Sigmoid colon (tissue), 7 donors: ENCODE results near the gene KCNJ1. TPM values are rescaled to one million over a fixed set of nuclear protein-coding genes. Genes with fewer than 3 reads are reported as not detected.

Experiments
- DNase-seq: peaks from one replicate; pipeline ENCODE4 v3.0.0-alpha.2; 2019
- H3K27ac ChIP-seq, 4 donors: fragments of 200-600 bp; sonication (generic); one replicate each; pipeline ENCODE4 v1.5.1; 2016 to 2019; ENCODE audit warnings: mild to moderate bottlenecking in 1 of 4
- H3K27me3 ChIP-seq, 3 donors: fragments of 200-600 bp; sonication (generic); one replicate each; pipeline ENCODE4 v1.5.1; 2019; ENCODE audit warnings: mild to moderate bottlenecking in 1 of 3
- H3K36me3 ChIP-seq, 4 donors: fragments of 200-600 bp; sonication (generic); one replicate each; pipeline ENCODE4 v1.5.1; 2016 to 2019
- H3K4me1 ChIP-seq, 4 donors: fragments of 200-600 bp; sonication (generic); one replicate each; pipeline ENCODE4 v1.5.1; 2017 to 2019
- H3K4me3 ChIP-seq, 4 donors: fragments of 200-600 bp; sonication (generic); one replicate each; pipeline ENCODE4 v1.5.1; 2017 to 2019; ENCODE audit warnings: mild to moderate bottlenecking in 2 of 4, moderate library complexity in 1 of 4
- H3K9me3 ChIP-seq, 4 donors: fragments of 200-600 bp in 3 of 4; sonication (generic) in 3 of 4; one replicate each; pipeline versions ENCODE4 v1.5.1 to v1.6.1; 2013 to 2019
- CTCF ChIP-seq, 4 experiments: fragments of 450-650 bp in 3 of 4; fragments of 200-600 bp in 1 of 4; IDR thresholded peaks; one replicate each; pipeline ENCODE4 v1.5.1; 2016 to 2019; ENCODE audit warnings: antibody characterized with exemption in 4 of 4, mild to moderate bottlenecking in 3 of 4, moderate library complexity in 2 of 4
- EP300 ChIP-seq, 4 donors: sonication (generic); formaldehyde crosslinking; IDR thresholded peaks; one replicate each; pipeline ENCODE4 v1.6.1; 2017; ENCODE audit warnings: antibody characterized with exemption in 4 of 4
- POLR2A ChIP-seq, 2 donors: fragments of 450-650 bp; IDR thresholded peaks; one replicate each; pipeline ENCODE4 v1.6.1; 2016; ENCODE audit warnings: antibody characterized with exemption in 2 of 2, mild to moderate bottlenecking in 2 of 2, moderate library complexity in 2 of 2
- POLR2AphosphoS5 ChIP-seq, 4 donors: sonication (generic); formaldehyde crosslinking; IDR thresholded peaks; one replicate each; pipeline ENCODE4 v1.6.1; 2017; ENCODE audit warnings: antibody characterized with exemption in 4 of 4
- WGBS, 2 donors: extraction: QIAGEN DNeasy Blood & Tissue Kit; methylation state at CpG; one replicate each; pipeline ENCODE4 v1.1.7; 2013; 5-methylcytosine and 5-hydroxymethylcytosine counted together
- intact Hi-C: fragments of 100-400 bp; cut with DNase I; formaldehyde crosslinking; loops from one replicate; pipeline ENCODE4 v1.15.1; 2023
- polyA plus RNA-seq, 3 donors: library from polyadenylated mRNA; stranded (reverse); fragments of 200-250 nt; gene quantifications; one replicate each; pipeline ENCODE4 v1.2.3, GENCODE V29; 2013
- total RNA-seq, 4 donors: library from RNA; depleted of rRNA; stranded (reverse); fragments of >200 nt; gene quantifications; one replicate each; pipeline ENCODE4 v1.1.0, GENCODE V29; 2016
- donor health status: healthy with polysubstance abuse.
- donor health status: Bipolar disorder and iron deficiency.
- donor health status: healthy.

Gene KCNJ1
- total and polyA plus RNA-seq, 7 donors = 0.81 TPM; not detected in 6

GRCh38 chr11:128825050-128825784, 41.9 kb downstream of the KCNJ1 start:
- whole genome bisulfite sequencing, 2 donors = 92 to 93% methylated on average over 20 of the region's 20 CpGs
- intact Hi-C loops = no loop called here
- no peaks in the 10 kb centered on the region for H3K9me3 ChIP-seq
- no peak for DNase-seq
- H3K36me3 ChIP-seq = no peaks in the 10 kb centered on the region
- H3K27me3 ChIP-seq = peaks cover 0 to 12% (median 7%) of the 10 kb centered on the region in 3 donors
- H3K27ac ChIP-seq = no peak overlapping the region
- H3K4me3 ChIP-seq = no peak overlapping the region
- H3K4me1 ChIP-seq = peaks cover 0 to 8% (median 5%) of the 10 kb centered on the region in 4 donors
- TF ChIP-seq POLR2AphosphoS5 (IDR thresholded peaks at IDR 0.05) (no peak), CTCF (IDR thresholded peaks at IDR 0.05) (no peak), EP300 (IDR thresholded peaks at IDR 0.05) (no peak), POLR2A (IDR thresholded peaks at IDR 0.05) (no peak)

GRCh38 chr11:128824191-128825049, 42.7 kb downstream of the KCNJ1 start:
- intact Hi-C loops = no loop called here
- Histone ChIP-seq H3K4me3 (peak overlapping the region in 2 of 4 donors; percentile 18 to 26), H3K9me3 (no peaks in the 10 kb centered on the region), H3K4me1 (peaks cover 0 to 8% (median 5%) of the 10 kb centered on the region in 4 donors), H3K27me3 (peaks cover 0 to 12% (median 7%) of the 10 kb centered on the region in 3 donors), H3K27ac (no peak overlapping the region), H3K36me3 (no peaks in the 10 kb centered on the region)
- 32 to 34% methylated on average over 68 of the region's 68 CpGs for WGBS, 2 donors
- TF ChIP-seq EP300 (IDR thresholded peaks at IDR 0.05) (no peak), POLR2A (IDR thresholded peaks at IDR 0.05) (no peak), POLR2AphosphoS5 (IDR thresholded peaks at IDR 0.05) (no peak), CTCF (IDR thresholded peaks at IDR 0.05) (no peak)
- no peak for DNase-seq

- H3K36me3 ChIP-seq = no peaks in the 10 kb centered on the region
- H3K27me3 ChIP-seq = peaks cover 0 to 12% (median 7%) of the 10 kb centered on the region in 3 donors
- no peak overlapping the region for H3K27ac ChIP-seq
- peak overlapping the region in 2 of 4 donors; percentile 18 to 26 for H3K4me3 ChIP-seq
- DNase-seq = no peak
- TF ChIP-seq CTCF (IDR thresholded peaks at IDR 0.05) (no peak), EP300 (IDR thresholded peaks at IDR 0.05) (no peak), POLR2AphosphoS5 (IDR thresholded peaks at IDR 0.05) (no peak), POLR2A (IDR thresholded peaks at IDR 0.05) (no peak)
- no peaks in the 10 kb centered on the region for H3K9me3 ChIP-seq
- WGBS, 2 donors = 74 to 79% methylated on average over 11 of the region's 11 CpGs
- intact Hi-C loops = no loop called here
- H3K4me1 ChIP-seq = peaks cover 0 to 8% (median 5%) of the 10 kb centered on the region in 4 donors
These were observed 43.3 kb downstream of the KCNJ1 start for GRCh38 chr11:128823753-128824152.

- WGBS, 2 donors = 93 to 95% methylated on average over 2 of the region's 2 CpGs
- no peaks in the 10 kb centered on the region for H3K9me3 ChIP-seq
- peaks cover 0 to 12% (median 7%) of the 10 kb centered on the region in 3 donors for H3K27me3 ChIP-seq
- no peaks in the 10 kb centered on the region for H3K36me3 ChIP-seq
- H3K4me1 ChIP-seq = peaks cover 0 to 8% (median 5%) of the 10 kb centered on the region in 4 donors
- no peak for DNase-seq
- H3K4me3 ChIP-seq = no peak overlapping the region
- TF ChIP-seq EP300 (IDR thresholded peaks at IDR 0.05) = no peak
- TF ChIP-seq POLR2AphosphoS5 (IDR thresholded peaks at IDR 0.05) = no peak
- TF ChIP-seq POLR2A (IDR thresholded peaks at IDR 0.05) = no peak
- no peak for TF ChIP-seq CTCF (IDR thresholded peaks at IDR 0.05)
- intact Hi-C loops = no loop called here
- no peak overlapping the region for H3K27ac ChIP-seq
These were observed 45.0 kb downstream of the KCNJ1 start for GRCh38 chr11:128822130-128822529.
